Stimulated activated CD4-positive, alpha-beta T cell treated with anti-CD3 and anti-CD28 coated beads, Interleukin-12 subunit alpha, Interleukin-12 subunit beta, amount 100 ng/mL, for 4 hours (primary cell): ENCODE measurements around the gene SMIM36.
"Not testable (repeated sequence)": the region's sequence is repeated elsewhere in the genome, so short reads cannot be mapped to it uniquely, and the experiment has no call there.

Source experiments
- DNase-seq: peaks from one replicate; pipeline ENCODE4 v3.0.0-alpha.2; 2020

The SMIM36 gene

GRCh38 chr17:55413825-55414489 is 97.3 kb downstream of the SMIM36 start:
- DNase-seq = no peak

- no peak for DNase-seq
These were observed 99.8 kb downstream of the SMIM36 start for GRCh38 chr17:55411463-55411855.

GRCh38 chr17:55410722-55411462 is 100.4 kb downstream of the SMIM36 start:
- no peak for DNase-seq

DNA sequence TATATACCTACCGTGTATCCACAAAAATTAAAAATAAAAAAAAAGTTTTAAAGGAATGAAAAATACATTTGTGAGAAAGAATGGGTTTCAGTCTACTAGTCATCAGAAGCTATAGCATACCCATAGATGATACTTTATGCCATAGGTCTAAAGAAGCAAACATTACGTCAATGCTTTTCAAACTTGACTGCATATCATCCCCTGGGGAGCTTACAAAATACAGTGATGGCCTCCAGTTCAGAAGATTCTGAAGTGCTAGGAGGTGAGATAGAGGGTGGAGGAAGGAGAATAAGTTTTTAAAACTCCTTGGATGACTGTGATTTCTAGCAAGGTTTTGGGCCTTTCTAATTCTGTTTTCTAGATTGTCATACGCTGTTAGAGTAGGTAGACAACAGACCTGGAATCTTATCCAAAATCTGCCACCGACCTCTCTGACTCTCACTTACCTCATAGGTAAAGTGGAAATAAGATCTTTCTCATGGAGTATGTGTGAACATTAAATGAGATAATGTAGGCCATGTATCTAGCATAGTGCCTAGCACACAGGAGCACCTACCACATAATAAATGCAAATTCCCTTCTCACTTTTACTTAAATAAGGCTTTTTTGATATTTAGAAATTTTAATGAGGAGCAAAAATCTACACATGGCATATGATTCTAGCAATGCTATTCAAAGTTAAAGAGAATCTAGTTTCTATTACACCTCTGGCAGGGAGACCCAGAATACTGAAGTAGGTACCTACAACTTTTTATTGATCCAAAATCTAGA is 102.0 kb downstream of the SMIM36 start:
- no peak for DNase-seq

- DNase-seq = no peak
These were observed 103.3 kb downstream of the SMIM36 start for GRCh38 chr17:55407641-55408566.

DNA sequence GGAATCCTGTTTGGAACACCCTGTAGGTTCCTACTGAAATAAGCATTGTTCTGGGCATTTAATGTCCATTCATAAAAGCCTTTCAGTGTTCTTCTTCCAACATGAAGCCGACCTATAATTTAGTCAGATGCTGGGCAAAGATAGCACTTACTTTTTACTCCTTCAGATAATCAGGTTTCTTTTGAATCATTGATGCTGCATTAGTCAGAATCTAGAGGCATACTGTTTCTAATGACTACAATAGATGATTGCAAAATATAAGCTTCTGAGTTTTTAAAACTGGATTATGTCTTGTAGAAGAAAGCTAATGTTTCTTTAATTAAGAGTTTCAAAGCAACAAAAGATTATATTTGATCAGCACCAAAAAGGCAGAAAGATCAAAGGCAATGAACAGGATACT is 105.7 kb downstream of the SMIM36 start:
- DNase-seq = no peak

DNA sequence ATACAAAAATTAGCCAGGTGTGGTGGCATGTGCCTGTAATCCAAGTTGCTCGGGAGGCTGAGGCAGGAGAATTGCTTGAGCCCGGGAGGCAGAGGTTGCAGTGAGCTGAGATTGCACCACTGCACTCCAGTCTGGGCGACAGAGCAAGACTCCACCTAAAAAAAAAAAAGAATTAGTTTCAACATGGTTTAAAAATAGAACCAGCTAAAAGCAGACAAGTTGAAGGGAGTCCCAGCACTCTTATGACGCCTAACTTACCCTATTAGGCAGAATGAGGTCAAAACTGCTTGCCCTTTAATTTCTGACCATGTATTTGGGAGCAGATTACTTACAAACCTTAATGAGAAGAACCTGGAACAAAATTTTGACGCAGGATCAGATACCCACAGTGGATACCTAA is 107.1 kb downstream of the SMIM36 start:
- DNase-seq = not testable (repeated sequence)

DNA sequence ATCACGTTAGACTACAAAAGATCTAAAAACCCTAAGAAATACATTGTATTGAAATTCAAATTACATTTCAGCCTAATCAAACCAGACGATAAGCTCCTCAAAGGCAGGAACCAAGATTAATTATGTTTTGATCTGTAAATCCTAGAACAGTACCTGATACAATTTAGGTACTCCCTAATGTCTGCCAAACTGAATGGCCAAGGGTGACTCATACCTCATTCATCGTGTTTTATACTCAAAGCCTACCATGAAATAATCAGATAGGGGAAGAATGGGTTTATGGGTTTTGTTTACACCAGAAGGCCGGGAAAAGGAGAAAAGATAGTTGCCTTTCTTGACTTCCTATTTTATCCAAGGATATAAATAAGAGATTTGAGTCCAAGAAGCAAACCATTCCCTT is 108.9 kb downstream of the SMIM36 start:
- DNase-seq = no peak
